Left ventricle myocardium inferior (tissue), 1 donor: ENCODE measurements around the gene NDE1. TPM values are rescaled to one million over a fixed set of nuclear protein-coding genes. Genes with fewer than 3 reads are reported as not detected.

Source experiments
- DNase-seq: peaks from one replicate; pipeline ENCODE4 v3.0.0-alpha.2; 2020
- H3K27ac ChIP-seq: fragments of 200-600 bp; replicated peaks from 2 replicates; pipeline ENCODE4 v1.8.0; 2021
- H3K27me3 ChIP-seq: fragments of 200-600 bp; 2 replicates; pipeline ENCODE4 v1.8.0; 2021; ENCODE audit warnings: low read depth
- H3K36me3 ChIP-seq: fragments of 200-600 bp; 2 replicates; pipeline ENCODE4 v1.8.0; 2021
- H3K4me1 ChIP-seq: fragments of 200-600 bp; 2 replicates; pipeline ENCODE4 v1.8.0; 2021
- H3K4me3 ChIP-seq: fragments of 200-600 bp; 2 replicates; pipeline ENCODE4 v1.8.0; 2021; ENCODE audit warnings: mild to moderate bottlenecking, moderate library complexity
- H3K9me3 ChIP-seq: fragments of 200-600 bp; replicated peaks from 2 replicates; pipeline ENCODE4 v1.8.0; 2021
- intact Hi-C: fragments of 100-400 bp; cut with micrococcal nuclease; formaldehyde crosslinking; loops from one replicate; pipeline ENCODE4 v1.11.0; 2022
- total RNA-seq: library from RNA; stranded (reverse); fragmentation: NEBNext Ultra II Directional; extraction: Animal tissue kit (Norgen Biotek cat#: 25700); gene quantifications from one replicate; pipeline ENCODE4 v1.2.1, GENCODE V29; 2021
- TF ChIP-seq, protein P1 (sequence below): fragments of 200-600 bp; IDR thresholded peaks from 2 replicates; pipeline ENCODE4 v1.8.0; 2021; ENCODE audit warnings: antibody characterized with exemption, mild to moderate bottlenecking, borderline replicate concordance
- donor health status: DM: no; HTN: yes; CAD: no; lungs with severe emphysema.

Gene NDE1
- total RNA-seq, 1 donor from 2014 or later, result 16.3 TPM

DNA sequence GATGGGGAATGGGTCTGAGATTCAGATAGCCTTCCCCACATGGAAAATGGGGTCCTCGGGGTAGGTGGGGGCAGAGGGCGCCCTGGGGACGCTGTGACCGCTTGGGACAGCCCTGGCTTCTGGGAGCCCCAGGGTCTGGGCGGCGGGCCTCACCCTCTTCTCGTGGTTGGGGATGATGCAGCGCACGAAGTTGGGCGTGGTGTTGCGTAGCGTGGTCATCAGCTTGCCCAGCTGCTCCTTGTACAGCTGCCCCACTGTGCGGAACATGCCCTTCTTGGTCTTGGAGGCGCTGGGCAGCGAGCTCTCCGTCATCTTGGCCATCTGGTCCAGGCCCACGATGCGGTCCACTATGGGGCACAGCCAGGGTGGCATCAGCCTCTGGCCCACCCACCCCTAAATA lies 99.9 kb downstream of the NDE1 start:
- TF ChIP-seq, protein P1, sequence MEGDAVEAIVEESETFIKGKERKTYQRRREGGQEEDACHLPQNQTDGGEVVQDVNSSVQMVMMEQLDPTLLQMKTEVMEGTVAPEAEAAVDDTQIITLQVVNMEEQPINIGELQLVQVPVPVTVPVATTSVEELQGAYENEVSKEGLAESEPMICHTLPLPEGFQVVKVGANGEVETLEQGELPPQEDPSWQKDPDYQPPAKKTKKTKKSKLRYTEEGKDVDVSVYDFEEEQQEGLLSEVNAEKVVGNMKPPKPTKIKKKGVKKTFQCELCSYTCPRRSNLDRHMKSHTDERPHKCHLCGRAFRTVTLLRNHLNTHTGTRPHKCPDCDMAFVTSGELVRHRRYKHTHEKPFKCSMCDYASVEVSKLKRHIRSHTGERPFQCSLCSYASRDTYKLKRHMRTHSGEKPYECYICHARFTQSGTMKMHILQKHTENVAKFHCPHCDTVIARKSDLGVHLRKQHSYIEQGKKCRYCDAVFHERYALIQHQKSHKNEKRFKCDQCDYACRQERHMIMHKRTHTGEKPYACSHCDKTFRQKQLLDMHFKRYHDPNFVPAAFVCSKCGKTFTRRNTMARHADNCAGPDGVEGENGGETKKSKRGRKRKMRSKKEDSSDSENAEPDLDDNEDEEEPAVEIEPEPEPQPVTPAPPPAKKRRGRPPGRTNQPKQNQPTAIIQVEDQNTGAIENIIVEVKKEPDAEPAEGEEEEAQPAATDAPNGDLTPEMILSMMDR, result no peak
- DNase-seq, result no peak
- no peaks in the 10 kb centered on the region for H3K9me3 ChIP-seq
- H3K27ac ChIP-seq, result no peak overlapping the region
- peaks cover 4% of the 10 kb centered on the region for H3K36me3 ChIP-seq
- H3K27me3 ChIP-seq, result no peaks in the 10 kb centered on the region
- H3K4me3 ChIP-seq, result no peak overlapping the region
- H3K4me1 ChIP-seq, result no peaks in the 10 kb centered on the region
- intact Hi-C loops, result no loop called here

DNA sequence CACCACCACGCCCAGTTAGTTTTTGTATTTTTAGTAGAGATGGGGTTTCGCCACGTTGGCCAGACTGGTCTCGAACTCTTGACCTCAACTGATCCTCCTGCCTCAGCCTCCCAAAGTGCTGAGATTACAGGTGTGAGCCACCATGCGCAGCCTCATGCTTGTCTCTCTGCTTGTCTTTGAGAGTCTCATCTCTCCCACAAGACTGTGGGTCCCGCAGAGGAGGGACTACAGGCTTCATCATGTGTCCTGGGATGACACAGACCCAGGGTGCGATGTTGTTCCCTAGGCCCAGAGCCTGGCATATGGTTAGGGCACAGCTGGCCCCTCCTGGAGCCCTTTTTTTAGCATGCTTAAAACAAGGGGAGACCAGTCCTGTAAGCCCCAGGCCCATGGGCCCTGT lies 101.9 kb downstream of the NDE1 start:
- DNase-seq, result no peak
- Histone ChIP-seq H3K4me3 (no peak overlapping the region), H3K27me3 (peaks cover 2% of the 10 kb centered on the region), H3K9me3 (no peaks in the 10 kb centered on the region), H3K4me1 (no peaks in the 10 kb centered on the region), H3K27ac (no peak overlapping the region), H3K36me3 (peaks cover 4% of the 10 kb centered on the region)
- TF ChIP-seq, protein P1, result no peak
- intact Hi-C loops, result no loop called here

DNA sequence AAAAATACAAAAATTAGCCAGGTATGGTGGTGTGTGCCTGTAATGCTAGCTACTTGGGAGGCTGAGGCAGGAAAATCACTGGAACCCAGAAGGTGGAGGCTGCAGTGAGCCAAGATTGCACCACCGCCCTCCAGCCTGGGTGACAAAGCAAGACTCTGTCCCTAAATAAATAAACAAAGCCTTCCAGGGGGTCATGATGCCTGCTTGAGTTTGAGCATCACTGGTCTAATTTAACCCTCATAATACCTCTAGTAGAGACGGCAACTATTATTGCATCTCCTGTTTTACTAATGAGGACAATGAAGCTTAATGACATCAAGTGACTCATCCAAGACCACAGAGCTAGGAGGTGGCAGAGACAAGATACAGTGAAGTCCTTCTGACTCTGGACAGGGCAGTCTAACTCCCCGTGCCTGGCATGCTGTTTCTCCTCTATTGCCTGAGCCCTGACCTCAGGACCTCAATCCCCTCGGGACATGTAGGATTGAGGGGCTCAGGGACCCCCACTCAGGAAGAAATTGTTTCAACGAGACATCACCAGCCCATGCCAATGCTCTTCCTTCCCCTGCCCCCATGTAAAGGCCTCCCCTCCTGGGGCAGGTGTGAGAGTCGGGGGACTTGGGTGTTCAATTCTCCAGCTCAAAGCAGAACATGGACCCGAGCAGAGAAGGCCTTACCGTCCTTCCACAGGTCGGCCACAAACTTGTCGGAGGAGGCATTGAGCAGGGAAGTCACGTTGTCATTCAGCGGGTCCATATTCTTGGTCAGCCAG lies 102.9 kb downstream of the NDE1 start:
- H3K36me3 ChIP-seq, result peaks cover 4% of the 10 kb centered on the region
- TF ChIP-seq, protein P1, result no peak
- H3K27me3 ChIP-seq, result peaks cover 12% of the 10 kb centered on the region
- DNase-seq, result no peak
- H3K4me1 ChIP-seq, result no peaks in the 10 kb centered on the region
- H3K27ac ChIP-seq, result no peak overlapping the region
- H3K9me3 ChIP-seq, result no peaks in the 10 kb centered on the region
- intact Hi-C loops, result no loop called here
- H3K4me3 ChIP-seq, result no peak overlapping the region

DNA sequence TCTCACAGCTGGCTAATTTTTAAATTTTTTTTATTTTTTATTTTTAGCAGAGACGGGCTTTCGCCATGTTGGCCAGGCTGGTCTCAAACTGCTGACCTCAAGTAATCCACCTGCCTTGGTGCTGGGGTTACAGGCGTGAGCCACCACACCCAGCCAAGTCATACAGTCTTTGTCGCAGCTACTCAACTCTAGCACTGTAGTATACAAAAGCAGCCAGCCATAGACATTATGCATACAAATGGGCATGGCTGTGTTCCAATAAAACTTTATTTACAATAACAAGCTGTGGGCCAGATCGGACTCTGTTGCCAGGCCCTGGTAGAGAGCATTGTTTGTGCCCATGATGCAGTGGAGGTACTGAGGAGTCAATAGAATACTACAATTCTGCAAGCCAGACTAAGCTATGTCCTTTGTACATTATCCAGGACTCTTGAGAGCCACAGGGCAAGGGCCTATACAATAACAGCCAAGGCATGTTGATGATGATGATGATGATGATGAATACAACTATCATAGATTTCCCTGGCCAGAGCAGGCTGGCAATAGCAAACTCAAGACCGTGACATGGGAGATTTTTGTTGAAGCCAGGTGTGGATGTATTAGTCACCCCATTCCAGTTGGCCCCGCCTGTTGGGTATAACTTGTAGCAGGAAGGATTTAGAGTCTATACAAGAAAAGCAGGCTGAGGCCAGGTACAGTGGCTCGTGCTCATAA lies 104.9 kb downstream of the NDE1 start:
- H3K27ac ChIP-seq, result no peak overlapping the region
- no peaks in the 10 kb centered on the region for H3K9me3 ChIP-seq
- no peak overlapping the region for H3K4me3 ChIP-seq
- intact Hi-C loops, result no loop called here
- TF ChIP-seq, protein P1, result no peak
- no peaks in the 10 kb centered on the region for H3K36me3 ChIP-seq
- peaks cover 22% of the 10 kb centered on the region for H3K27me3 ChIP-seq
- DNase-seq, result no peak
- H3K4me1 ChIP-seq, result no peaks in the 10 kb centered on the region

DNA sequence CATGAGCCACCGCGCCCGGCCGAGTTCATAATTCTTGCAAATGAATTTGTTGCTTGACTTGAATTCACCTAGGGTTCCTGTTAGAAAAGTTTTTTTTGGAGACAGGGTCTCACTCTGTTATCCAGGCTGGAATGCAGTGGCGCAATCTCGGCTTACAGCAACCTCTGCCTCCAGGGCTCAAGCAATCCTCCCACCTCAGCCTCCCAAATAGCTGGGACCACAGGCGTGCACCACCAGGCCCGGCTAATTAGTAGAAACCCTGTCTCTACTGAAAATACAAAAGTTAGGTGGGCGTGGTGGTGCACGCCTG lies 107.0 kb downstream of the NDE1 start:
- TF ChIP-seq, protein P1, result no peak
- H3K27ac ChIP-seq, result no peak overlapping the region
- H3K27me3 ChIP-seq, result peaks cover 26% of the 10 kb centered on the region
- intact Hi-C loops, result no loop called here
- H3K4me3 ChIP-seq, result no peak overlapping the region
- DNase-seq, result no peak
- no peaks in the 10 kb centered on the region for H3K9me3 ChIP-seq
- no peaks in the 10 kb centered on the region for H3K4me1 ChIP-seq
- no peaks in the 10 kb centered on the region for H3K36me3 ChIP-seq
